Measurements from ENCODE around the gene SDK1.
"Not testable (repeated sequence)": the region's sequence is repeated elsewhere in the genome, so short reads cannot be mapped to it uniquely, and the experiment has no call there.

The SDK1 gene

GRCh38 chr7:4234886-4235285 lies 933.8 kb downstream of the SDK1 start:
- no peak for DNase-seq (ENCODE audit: low read depth in 2 of 3, low spot score in 2 of 3)

- no peak for DNase-seq (ENCODE audit: low read depth in 2 of 3, low spot score in 2 of 3)
Observed at GRCh38 chr7:4235596-4235995, 934.5 kb downstream of the SDK1 start.

DNA sequence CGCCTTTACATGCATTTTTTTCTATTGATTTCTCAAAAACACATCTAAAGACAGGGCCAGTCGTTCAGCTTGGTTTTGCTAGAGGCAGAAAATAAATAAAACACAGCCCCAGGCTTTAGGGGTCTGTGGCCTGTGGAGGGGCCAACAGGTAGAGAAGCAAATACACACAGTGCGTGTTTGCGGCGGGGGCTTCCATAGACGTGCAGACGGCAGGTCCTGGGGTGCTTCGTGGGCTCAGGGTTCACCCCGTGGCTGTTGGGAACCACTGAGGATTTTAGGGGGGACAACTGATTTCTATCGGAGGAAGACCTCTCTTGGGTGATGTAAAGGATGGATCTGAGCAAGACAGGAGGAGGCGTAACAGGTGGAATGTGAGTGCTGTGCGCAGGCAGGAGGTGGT lies 935.3 kb downstream of the SDK1 start:
- no peak for DNase-seq (ENCODE audit: low read depth in 2 of 3, low spot score in 2 of 3)

DNA sequence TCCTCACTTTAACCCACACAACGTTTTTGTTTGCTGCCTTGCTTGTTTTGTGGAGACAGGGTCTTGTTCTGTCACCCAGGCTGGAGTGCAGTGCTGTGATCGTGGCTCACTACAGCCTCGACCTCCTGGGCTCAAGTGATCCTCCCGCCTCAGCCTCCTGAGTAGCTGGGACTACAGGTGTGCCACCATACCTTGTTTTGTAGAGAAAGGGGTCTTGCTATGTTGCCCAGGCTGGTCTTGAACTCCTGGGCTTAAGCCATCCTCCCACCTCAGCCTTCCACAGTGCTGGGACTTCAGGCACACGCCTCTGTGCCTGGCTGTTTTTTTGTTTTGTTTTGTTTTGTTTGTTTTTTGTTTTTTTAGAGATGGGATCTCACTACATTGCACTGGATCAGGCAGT lies 935.8 kb downstream of the SDK1 start:
- DNase-seq (ENCODE audit: low read depth in 2 of 3, low spot score in 2 of 3): not testable (repeated sequence)

GRCh38 chr7:4237296-4238235 lies 936.5 kb downstream of the SDK1 start:
- no peak for DNase-seq (ENCODE audit: low read depth in 2 of 3, low spot score in 2 of 3)

DNA sequence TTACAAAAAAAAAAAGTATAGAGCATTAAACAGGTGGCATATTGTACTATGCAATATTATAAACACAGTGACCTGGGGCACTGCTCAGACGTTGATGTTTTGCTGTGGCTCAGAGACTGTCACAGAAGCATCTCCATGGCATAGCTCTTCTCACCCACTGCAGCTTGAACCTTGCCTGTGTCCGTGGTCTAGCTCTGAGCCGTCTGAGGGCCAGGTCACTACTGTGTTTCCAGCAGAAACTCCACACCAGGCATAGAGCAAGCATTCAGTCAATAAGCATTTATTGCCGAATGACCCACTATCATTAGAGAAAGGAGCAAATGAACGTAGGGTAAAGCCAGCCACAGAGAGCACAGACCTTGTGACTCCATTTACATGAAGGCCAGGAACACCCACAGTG lies 937.8 kb downstream of the SDK1 start:
- no peak for DNase-seq (ENCODE audit: low read depth in 2 of 3, low spot score in 2 of 3)

DNA sequence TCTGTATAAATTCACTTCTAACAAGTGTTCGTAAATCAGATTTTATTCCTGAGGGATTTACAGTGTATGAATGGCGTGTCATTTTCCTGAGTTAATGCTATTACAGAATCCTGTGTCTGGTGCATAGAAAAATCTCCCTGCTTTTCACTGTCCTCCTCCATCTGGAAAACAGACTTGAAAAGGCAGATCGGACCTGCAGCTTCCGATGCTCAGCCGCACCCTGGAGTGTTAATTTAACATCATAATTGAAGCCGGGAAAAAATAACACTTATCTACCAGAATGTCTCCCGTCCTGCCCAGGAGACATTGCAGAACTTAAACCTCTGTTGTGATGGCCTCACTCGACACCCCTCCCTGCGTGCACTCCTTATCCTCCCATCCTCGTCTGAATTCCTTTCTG lies 939.0 kb downstream of the SDK1 start:
- DNase-seq (ENCODE audit: low read depth in 2 of 3, low spot score in 2 of 3): no peak

- DNase-seq (ENCODE audit: low read depth in 2 of 3, low spot score in 2 of 3): no peak
Observed at GRCh38 chr7:4240520-4241303, 939.7 kb downstream of the SDK1 start.

- DNase-seq (ENCODE audit: low read depth in 2 of 3, low spot score in 2 of 3): no peak
Observed at GRCh38 chr7:4241304-4241612, 940.2 kb downstream of the SDK1 start.

DNA sequence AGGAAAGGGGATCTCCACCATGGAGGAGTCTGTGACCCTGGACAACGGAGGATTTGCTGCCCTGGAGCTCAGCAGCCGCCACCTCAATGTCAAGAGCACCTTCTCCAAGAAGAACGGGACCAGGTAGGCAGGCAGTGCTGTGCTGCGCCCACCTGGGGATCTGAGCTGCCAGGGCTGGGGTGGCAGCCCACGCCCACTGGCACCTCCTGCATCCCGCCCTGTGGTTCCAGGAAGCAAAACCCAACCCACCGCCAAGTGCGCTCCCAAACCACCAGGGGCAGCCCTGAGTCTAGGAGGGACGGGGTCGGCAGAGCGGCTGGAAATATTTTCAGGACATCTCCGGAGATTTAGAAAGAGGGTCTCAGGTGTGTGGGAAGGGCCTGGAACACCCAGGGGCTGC lies 940.7 kb downstream of the SDK1 start:
- no peak for DNase-seq (ENCODE audit: low read depth in 2 of 3, low spot score in 2 of 3)

GRCh38 chr7:4242706-4243105 lies 941.7 kb downstream of the SDK1 start:
- no peak for DNase-seq (ENCODE audit: low read depth in 2 of 3, low spot score in 2 of 3)

- DNase-seq (ENCODE audit: low read depth in 2 of 3, low spot score in 2 of 3): no peak
Observed at GRCh38 chr7:4244041-4244440, 943.0 kb downstream of the SDK1 start.

- no peak for DNase-seq (ENCODE audit: low read depth in 2 of 3, low spot score in 2 of 3)
Observed at GRCh38 chr7:4244635-4245034, 943.6 kb downstream of the SDK1 start.

DNA sequence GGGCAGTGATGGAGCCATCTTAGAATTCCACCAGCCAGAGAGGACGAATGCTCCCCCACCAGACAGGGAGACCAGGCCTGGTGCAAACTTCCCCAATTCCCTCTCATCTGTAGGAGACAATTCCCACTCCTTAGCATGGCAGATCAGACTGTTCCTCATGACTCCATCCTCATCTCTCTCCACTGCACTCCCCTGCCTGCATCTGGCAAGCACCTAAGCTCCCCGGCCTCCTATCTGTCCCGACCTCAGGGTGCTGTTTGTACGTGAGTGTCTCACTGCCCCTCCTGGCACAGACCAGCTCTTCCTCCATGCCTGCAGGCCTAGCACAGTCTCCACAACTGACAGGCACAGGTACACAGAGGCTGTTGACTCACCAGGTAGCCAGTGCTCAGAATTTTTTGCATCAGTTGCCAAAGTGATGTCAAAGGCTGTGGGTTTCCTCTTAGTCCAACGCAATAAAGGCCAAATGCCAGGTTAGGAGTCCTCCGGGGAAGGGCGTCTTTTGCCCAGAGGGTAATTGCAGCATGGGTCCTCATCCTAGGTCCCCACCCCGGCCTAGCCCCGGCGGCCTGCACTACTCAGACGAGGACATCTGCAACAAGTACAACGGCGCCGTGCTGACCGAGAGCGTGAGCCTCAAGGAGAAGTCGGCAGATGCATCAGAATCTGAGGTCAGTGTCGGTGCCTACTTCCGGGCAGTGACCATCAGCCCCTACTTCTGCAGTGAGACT lies 944.2 kb downstream of the SDK1 start:
- no peak for DNase-seq (ENCODE audit: low read depth in 2 of 3, low spot score in 2 of 3)

- no peak for DNase-seq (ENCODE audit: low read depth in 2 of 3, low spot score in 2 of 3)
Observed at GRCh38 chr7:4245866-4246470, 944.9 kb downstream of the SDK1 start.

DNA sequence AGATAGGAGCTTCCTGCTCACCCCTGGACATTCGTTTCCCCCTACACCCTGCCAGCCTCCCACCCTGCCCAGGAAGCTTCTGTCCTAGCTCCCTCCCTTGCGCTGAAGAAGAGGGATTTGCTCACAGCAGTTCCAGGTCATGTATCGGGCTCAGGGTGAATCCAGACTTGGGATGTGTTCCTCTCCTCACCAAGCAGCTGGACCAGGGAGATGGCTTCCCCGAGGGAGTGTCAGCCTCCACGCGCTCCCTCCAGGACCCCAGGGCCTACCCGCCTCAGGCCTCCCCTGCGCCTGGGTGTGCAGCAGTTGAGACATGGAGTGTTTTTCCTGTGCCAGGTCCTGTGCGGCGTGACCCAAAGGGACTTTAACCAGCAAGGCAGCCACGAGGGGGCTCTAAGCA lies 945.5 kb downstream of the SDK1 start:
- DNase-seq (ENCODE audit: low read depth in 2 of 3, low spot score in 2 of 3): no peak

DNA sequence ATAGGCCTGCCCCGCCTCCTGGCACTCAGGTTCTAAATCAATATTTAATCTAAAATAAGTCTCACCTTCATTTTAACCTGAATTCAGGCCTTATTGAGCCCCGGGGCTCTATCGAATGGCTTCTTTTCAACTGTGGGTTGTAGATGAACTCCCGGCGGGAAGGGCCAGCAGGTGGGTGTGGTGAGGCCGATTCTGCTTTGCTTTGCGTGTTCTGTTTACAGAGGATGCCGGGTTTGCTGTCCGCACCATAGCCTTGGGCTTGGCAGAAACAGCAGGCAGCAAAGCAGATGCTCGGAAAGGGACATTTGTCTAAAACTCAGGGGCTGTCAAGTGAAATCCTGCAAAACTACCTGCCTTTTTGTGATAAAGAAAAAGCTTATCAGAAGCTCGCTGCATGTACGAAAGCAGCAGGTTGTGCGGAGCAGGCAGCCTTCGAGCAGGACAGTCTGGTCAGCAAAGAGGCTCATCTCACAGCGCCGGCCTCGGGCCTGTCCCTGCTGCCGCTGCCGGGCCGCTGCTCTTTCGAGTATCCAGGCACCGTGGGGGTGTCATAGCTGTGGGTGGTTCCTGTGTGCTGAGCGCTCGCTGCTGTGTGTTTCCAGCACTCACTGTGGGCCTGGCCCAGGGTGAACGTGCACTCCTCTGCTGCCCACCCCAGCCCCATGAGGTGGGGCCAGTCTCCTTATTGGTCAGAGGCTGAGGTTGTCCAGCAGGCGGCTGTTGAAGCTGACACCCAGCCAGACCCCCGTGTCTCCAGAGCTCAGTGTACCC lies 946.2 kb downstream of the SDK1 start:
- DNase-seq (ENCODE audit: low read depth in 2 of 3, low spot score in 2 of 3): no peak

- no peak for DNase-seq (ENCODE audit: low read depth in 2 of 3, low spot score in 2 of 3)
Observed at GRCh38 chr7:4248295-4248694, 947.2 kb downstream of the SDK1 start.

- no peak for DNase-seq (ENCODE audit: low read depth in 2 of 3, low spot score in 2 of 3)
Observed at GRCh38 chr7:4249241-4249640, 948.2 kb downstream of the SDK1 start.

- DNase-seq (ENCODE audit: low read depth in 2 of 3, low spot score in 2 of 3): no peak
Observed at GRCh38 chr7:4255336-4255735, 954.3 kb downstream of the SDK1 start.

DNA sequence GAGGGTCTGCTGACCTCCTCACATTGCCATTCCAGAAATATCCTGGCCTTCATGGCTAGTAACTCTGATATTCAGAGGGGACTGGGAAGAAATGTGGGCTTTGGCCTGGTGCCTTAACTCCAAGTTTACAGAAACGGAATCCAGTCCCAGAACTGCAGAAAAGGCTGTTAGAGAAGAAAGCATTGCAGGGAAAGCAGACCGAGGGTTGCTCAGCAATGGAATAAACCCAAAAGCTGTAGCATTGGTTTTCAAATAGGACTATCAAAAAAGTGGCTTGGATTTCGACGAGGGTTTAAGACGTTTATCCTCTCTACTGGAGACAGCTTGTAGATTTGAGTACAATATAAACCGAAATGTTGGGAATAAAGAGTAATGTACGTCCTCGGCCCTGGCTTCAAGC lies 955.2 kb downstream of the SDK1 start:
- DNase-seq (ENCODE audit: low read depth in 2 of 3, low spot score in 2 of 3): no peak
